Measurements from ENCODE around the gene LRMDA.

- no peak for TF ChIP-seq CTCF (conservative IDR thresholded peaks at IDR 0.05; ENCODE audit: low read length)
- TF ChIP-seq EZH2phosphoT487 (IDR thresholded peaks at IDR 0.05; ENCODE audit: borderline replicate concordance) = no peak
Measured at GRCh38 chr10:75744261-75744660, 312.8 kb downstream of the LRMDA start.

All from Loucy (cell line).